ENCODE measurements around the gene ZGPAT.

DNA sequence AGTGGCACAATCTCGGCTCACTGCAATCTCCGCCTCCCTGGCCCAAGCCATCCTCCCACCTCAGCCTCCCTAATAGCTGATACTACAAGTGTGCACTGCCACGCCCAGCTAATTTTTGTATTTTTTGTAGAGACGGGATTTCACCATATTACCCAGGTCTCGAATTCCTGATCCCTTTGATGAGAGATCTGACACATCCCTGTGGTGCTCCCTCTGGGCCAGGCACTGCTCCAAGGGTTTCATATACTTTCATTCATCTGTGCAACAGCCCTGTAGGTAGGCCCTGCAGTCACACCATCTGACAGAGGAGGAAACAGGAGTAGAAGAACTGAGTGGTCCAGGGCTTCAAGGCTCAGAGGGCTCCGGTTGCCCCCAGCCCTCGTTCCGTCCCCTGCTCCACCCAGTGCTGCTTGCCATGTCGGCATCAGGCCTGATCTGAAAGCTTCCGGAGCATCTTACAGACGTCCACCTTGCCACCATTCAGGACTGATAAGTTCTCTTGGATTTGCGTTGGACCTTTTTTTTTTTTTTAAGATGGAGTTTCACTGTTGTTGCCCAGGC is 3.3 kb downstream of the ZGPAT start:
- TF ChIP-seq, protein P1, sequence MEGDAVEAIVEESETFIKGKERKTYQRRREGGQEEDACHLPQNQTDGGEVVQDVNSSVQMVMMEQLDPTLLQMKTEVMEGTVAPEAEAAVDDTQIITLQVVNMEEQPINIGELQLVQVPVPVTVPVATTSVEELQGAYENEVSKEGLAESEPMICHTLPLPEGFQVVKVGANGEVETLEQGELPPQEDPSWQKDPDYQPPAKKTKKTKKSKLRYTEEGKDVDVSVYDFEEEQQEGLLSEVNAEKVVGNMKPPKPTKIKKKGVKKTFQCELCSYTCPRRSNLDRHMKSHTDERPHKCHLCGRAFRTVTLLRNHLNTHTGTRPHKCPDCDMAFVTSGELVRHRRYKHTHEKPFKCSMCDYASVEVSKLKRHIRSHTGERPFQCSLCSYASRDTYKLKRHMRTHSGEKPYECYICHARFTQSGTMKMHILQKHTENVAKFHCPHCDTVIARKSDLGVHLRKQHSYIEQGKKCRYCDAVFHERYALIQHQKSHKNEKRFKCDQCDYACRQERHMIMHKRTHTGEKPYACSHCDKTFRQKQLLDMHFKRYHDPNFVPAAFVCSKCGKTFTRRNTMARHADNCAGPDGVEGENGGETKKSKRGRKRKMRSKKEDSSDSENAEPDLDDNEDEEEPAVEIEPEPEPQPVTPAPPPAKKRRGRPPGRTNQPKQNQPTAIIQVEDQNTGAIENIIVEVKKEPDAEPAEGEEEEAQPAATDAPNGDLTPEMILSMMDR (IDR thresholded peaks at IDR 0.05 in 2 of 3, conservative IDR thresholded peaks at IDR 0.05 in 1 of 3; ENCODE audit: control insufficient read depth in 2 of 3, extremely low read depth in 1 of 3, insufficient read depth in 1 of 3, low read depth in 3 of 3, low read length in 3 of 3) = no peak
- no peak for TF ChIP-seq TCF12 (IDR thresholded peaks at IDR 0.05; ENCODE audit: low read depth, low read length)
- no peak for TF ChIP-seq POLR2A (IDR thresholded peaks at IDR 0.05; ENCODE audit: low read depth, low read length)
- TF ChIP-seq GABPA (IDR thresholded peaks at IDR 0.05; ENCODE audit: low read depth) = no peak
- TF ChIP-seq POLR2AphosphoS5 (IDR thresholded peaks at IDR 0.05; ENCODE audit: low read length) = no peak
- no peak for TF ChIP-seq SRF (IDR thresholded peaks at IDR 0.05; ENCODE audit: low read depth in 2 of 2, low read length in 2 of 2)
- TF ChIP-seq CHD4 (IDR thresholded peaks at IDR 0.05) = no peak
- no peak for TF ChIP-seq RELA (IDR thresholded peaks at IDR 0.05; ENCODE audit: borderline replicate concordance, partially characterized antibody)
- no peak for TF ChIP-seq KLF5 (IDR thresholded peaks at IDR 0.05; ENCODE audit: partially characterized antibody)
- TF ChIP-seq E2F8 (IDR thresholded peaks at IDR 0.05; ENCODE audit: low read depth, partially characterized antibody) = no peak
- TF ChIP-seq SMC3 (IDR thresholded peaks at IDR 0.05; ENCODE audit: borderline replicate concordance, low read length) = no peak
- TF ChIP-seq ESRRA (IDR thresholded peaks at IDR 0.05; ENCODE audit: low read length) = no peak
- TF ChIP-seq ZSCAN29 (IDR thresholded peaks at IDR 0.05) = no peak

Data from GM12878 (cell line).